ENCODE results near the gene ZSCAN23. TPM values are rescaled to one million over a fixed set of nuclear protein-coding genes. Genes with fewer than 3 reads are reported as not detected.
A peak's percentile ranks its signal among the peaks of the same experiment; 100 is the strongest.

Gene ZSCAN23
- polyA plus RNA-seq, 1 donor from 2014 or later: 14.7 TPM

- H3K27me3 ChIP-seq (ENCODE audit: insufficient read depth, low read depth, low read length): no peaks in the 10 kb centered on the region
- no peak overlapping the region for H3K9ac ChIP-seq (ENCODE audit: low read length)
These were observed 42.1 kb downstream of the ZSCAN23 start for GRCh38 chr6:28401172-28401571.

GRCh38 chr6:28400122-28400451, 43.2 kb downstream of the ZSCAN23 start:
- Histone ChIP-seq H3K27ac (ENCODE audit: low read length) (peak overlapping the region; percentile 91), H4K20me1 (ENCODE audit: insufficient read depth) (no peaks in the 10 kb centered on the region), H3K9me3 (ENCODE audit: low read length) (no peaks in the 10 kb centered on the region), H3K9me2 (ENCODE audit: insufficient read depth, low read length) (no peaks in the 10 kb centered on the region), H3K27me3 (ENCODE audit: insufficient read depth, low read depth, low read length) (no peaks in the 10 kb centered on the region), H3K36me3 (ENCODE audit: insufficient read depth, low read length) (peaks cover 4% of the 10 kb centered on the region), H3K4me3 (ENCODE audit: low read length) (peak overlapping the region; percentile 74), H3K4me2 (ENCODE audit: low read length) (peak overlapping the region; percentile 85), H3K79me2 (replicated peaks; ENCODE audit: insufficient read depth, low read length) (peaks cover 46% of the 10 kb centered on the region), H3F3A (ENCODE audit: insufficient read depth, low read length, poor library complexity, severe bottlenecking) (no peaks in the 10 kb centered on the region), H3K9ac (ENCODE audit: low read length) (peak overlapping the region; percentile 93), H2AFZ (ENCODE audit: low read depth, low read length) (peak overlapping the region; percentile 99)
- no peak for TF ChIP-seq CTCF (IDR thresholded peaks at IDR 0.05; ENCODE audit: poor library complexity, severe bottlenecking)
- no peak for TF ChIP-seq EZH2 (IDR thresholded peaks at IDR 0.05; ENCODE audit: borderline replicate concordance, insufficient read depth, low read length, poor library complexity, severe bottlenecking)
- no peak for TF ChIP-seq SMC3 (conservative IDR thresholded peaks at IDR 0.05; ENCODE audit: poor library complexity)
- no peak for TF ChIP-seq TAF1 (IDR thresholded peaks at IDR 0.05; ENCODE audit: low read depth)
- no peak for TF ChIP-seq POLR2AphosphoS5 (IDR thresholded peaks at IDR 0.05)
- no peak for TF ChIP-seq REST (IDR thresholded peaks at IDR 0.05; ENCODE audit: borderline replicate concordance)
- TF ChIP-seq MXI1 (conservative IDR thresholded peaks at IDR 0.05; ENCODE audit: poor library complexity, severe bottlenecking): no peak

More at GRCh38 chr6:28401172-28401571, 42.1 kb downstream of the ZSCAN23 start:
- peaks cover 35% of the 10 kb centered on the region for H3K79me2 ChIP-seq (replicated peaks; ENCODE audit: insufficient read depth, low read length)
- H4K20me1 ChIP-seq (ENCODE audit: insufficient read depth): no peaks in the 10 kb centered on the region
- no peak overlapping the region for H3K27ac ChIP-seq (ENCODE audit: low read length)
- H3K4me3 ChIP-seq (ENCODE audit: low read length): no peak overlapping the region
- TF ChIP-seq TAF1 (IDR thresholded peaks at IDR 0.05; ENCODE audit: low read depth) (no peak), MXI1 (conservative IDR thresholded peaks at IDR 0.05; ENCODE audit: poor library complexity, severe bottlenecking) (no peak), CTCF (IDR thresholded peaks at IDR 0.05; ENCODE audit: poor library complexity, severe bottlenecking) (no peak), EP300 (conservative IDR thresholded peaks at IDR 0.05; ENCODE audit: poor library complexity, severe bottlenecking) (no peak), RAD21 (conservative IDR thresholded peaks at IDR 0.05) (no peak), EZH2 (IDR thresholded peaks at IDR 0.05; ENCODE audit: borderline replicate concordance, insufficient read depth, low read length, poor library complexity, severe bottlenecking) (no peak), POLR2AphosphoS5 (IDR thresholded peaks at IDR 0.05) (no peak), REST (IDR thresholded peaks at IDR 0.05; ENCODE audit: borderline replicate concordance) (no peak), SMC3 (conservative IDR thresholded peaks at IDR 0.05; ENCODE audit: poor library complexity) (no peak)
- no peaks in the 10 kb centered on the region for H3K9me3 ChIP-seq (ENCODE audit: low read length)
- no peaks in the 10 kb centered on the region for H3K36me3 ChIP-seq (ENCODE audit: insufficient read depth, low read length)
- no peak overlapping the region for H3K4me2 ChIP-seq (ENCODE audit: low read length)
- H2AFZ ChIP-seq (ENCODE audit: low read depth, low read length): no peak overlapping the region
- H3F3A ChIP-seq (ENCODE audit: insufficient read depth, low read length, poor library complexity, severe bottlenecking): no peaks in the 10 kb centered on the region
- no peaks in the 10 kb centered on the region for H3K9me2 ChIP-seq (ENCODE audit: insufficient read depth, low read length)

Data from neural cell (in vitro differentiated cells).